BE2C (cell line): ENCODE data around the gene GPR39.

ENCODE experiments used
- DNase-seq: peaks from one replicate; pipeline ENCODE4 v3.0.0-alpha.2; 2020
- H3K27me3 ChIP-seq: fragments of 250-450 bp; sonication (Bioruptor Pico); 2 replicates; pipeline ENCODE4 v1.5.1; 2020; ENCODE audit warnings: mild to moderate bottlenecking
- H3K36me3 ChIP-seq: fragments of 250-450 bp; sonication (Bioruptor Pico); 2 replicates; pipeline ENCODE4 v1.5.1; 2020; ENCODE audit warnings: mild to moderate bottlenecking
- H3K4me1 ChIP-seq: fragments of 250-450 bp; sonication (Bioruptor Pico); 2 replicates; pipeline ENCODE4 v1.5.1; 2020
- H3K4me3 ChIP-seq: 2 replicates; pipeline ENCODE4 v1.5.1; 2011; ENCODE audit warnings: low read depth, low read length
- H3K9me3 ChIP-seq: fragments of 250-450 bp; sonication (Bioruptor Pico); 2 replicates; pipeline ENCODE4 v1.5.1; 2020
- TF ChIP-seq, protein P1 (sequence below): IDR thresholded peaks from 2 replicates; pipeline ENCODE4 v1.5.1; 2012; ENCODE audit warnings: mild to moderate bottlenecking, low read depth, low read length

Gene GPR39

DNA sequence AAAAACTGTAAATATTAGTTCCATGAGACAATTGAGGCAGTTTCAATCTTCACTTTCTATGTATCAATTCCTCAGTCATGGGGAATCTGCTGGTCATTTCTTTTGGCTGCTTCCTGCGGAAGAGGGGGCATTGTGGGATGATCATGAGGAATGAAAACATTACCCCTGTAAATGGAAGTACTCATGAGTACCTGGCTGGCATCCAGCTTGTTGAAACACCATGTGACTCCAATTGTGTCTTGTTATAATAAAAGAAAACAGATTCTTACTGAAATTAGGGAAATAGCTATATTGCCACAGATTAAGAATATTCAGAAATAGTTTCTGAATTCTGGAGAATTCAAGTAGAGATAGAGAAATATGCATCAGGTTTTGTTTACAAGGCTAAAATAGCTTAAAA, 41.6 kb upstream of the GPR39 start:
- no peaks in the 10 kb centered on the region for H3K4me1 ChIP-seq
- H3K4me3 ChIP-seq, result no peak overlapping the region
- TF ChIP-seq, protein P1, sequence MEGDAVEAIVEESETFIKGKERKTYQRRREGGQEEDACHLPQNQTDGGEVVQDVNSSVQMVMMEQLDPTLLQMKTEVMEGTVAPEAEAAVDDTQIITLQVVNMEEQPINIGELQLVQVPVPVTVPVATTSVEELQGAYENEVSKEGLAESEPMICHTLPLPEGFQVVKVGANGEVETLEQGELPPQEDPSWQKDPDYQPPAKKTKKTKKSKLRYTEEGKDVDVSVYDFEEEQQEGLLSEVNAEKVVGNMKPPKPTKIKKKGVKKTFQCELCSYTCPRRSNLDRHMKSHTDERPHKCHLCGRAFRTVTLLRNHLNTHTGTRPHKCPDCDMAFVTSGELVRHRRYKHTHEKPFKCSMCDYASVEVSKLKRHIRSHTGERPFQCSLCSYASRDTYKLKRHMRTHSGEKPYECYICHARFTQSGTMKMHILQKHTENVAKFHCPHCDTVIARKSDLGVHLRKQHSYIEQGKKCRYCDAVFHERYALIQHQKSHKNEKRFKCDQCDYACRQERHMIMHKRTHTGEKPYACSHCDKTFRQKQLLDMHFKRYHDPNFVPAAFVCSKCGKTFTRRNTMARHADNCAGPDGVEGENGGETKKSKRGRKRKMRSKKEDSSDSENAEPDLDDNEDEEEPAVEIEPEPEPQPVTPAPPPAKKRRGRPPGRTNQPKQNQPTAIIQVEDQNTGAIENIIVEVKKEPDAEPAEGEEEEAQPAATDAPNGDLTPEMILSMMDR, result no peak
- H3K9me3 ChIP-seq, result no peaks in the 10 kb centered on the region
- no peak for DNase-seq
- H3K27me3 ChIP-seq, result no peaks in the 10 kb centered on the region
- no peaks in the 10 kb centered on the region for H3K36me3 ChIP-seq

DNA sequence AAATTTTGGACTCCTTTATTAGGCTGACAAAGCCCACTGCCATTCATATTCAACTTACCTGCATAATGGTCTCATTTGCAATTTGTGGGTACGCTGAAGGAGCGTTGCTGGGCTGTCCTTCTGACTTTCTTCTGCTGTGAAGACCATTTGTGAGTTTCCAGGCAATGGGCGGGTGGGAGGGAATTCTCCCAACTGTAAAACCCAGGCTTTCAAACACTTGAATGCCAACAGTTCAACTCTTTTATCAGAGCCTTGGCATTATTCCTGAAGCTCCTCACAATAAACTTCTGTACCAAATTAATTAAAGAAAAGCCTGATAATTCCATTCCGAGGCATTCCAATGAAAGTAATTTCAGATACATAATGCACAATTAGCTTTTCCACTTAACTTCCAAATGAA, 35.2 kb upstream of the GPR39 start:
- Histone ChIP-seq H3K36me3 (no peaks in the 10 kb centered on the region), H3K4me1 (no peaks in the 10 kb centered on the region), H3K27me3 (no peaks in the 10 kb centered on the region), H3K9me3 (no peaks in the 10 kb centered on the region), H3K4me3 (no peak overlapping the region)
- TF ChIP-seq, protein P1, result no peak
- no peak for DNase-seq

DNA sequence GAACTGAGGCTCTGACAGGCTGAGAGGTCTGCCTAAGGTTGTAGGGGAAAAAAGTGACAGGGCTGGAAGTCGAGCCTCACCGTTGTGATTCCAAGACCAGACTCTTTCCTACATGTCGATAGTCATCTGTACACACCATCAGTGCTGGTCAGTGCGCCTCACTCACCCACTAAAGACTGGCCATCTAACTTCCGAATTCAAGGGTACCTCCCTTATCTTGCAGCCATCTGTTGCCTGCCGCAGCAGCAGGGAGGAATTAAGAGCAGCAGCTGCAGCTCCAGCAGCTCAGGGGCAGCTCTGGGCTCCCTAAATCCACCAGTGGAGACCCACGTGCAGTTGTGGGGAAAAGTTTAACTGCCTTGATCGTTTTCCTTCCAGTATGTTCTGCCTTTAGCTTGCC, 32.6 kb upstream of the GPR39 start:
- TF ChIP-seq, protein P1, result no peak
- Histone ChIP-seq H3K9me3 (no peaks in the 10 kb centered on the region), H3K27me3 (no peaks in the 10 kb centered on the region), H3K4me3 (no peak overlapping the region), H3K36me3 (no peaks in the 10 kb centered on the region), H3K4me1 (no peaks in the 10 kb centered on the region)
- DNase-seq, result no peak

DNA sequence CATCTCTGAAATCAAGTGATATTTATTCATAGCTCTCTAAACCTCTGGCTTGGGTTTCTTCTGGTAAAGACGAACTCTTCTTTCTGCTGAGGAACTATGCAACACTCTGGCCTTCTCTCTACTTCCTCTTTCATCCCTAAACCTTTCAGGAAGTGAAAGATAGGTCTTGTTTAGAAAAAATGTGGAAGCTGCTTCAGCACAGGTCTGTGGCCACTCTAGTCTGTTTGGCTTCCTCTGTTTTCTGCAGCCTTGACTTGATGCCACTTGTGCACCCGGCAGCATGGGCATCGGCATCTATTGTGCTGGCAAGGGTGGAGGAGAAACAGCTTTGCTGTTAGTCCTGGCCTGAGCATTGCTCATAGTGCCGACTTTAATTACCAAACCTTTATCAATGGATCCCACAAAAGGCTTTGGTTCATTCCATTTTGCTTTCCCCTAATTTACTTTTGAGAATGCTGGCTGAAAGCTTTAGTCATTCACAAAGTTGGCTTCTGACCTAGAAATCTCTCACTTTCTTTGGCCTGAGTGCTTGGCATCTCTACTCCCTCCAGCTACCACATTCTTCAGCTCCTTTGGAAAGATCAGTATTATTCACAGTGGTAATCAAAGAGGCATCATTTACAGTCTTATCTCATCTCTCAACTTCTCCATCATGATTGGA, 32.0 kb upstream of the GPR39 start:
- H3K27me3 ChIP-seq, result no peaks in the 10 kb centered on the region
- H3K36me3 ChIP-seq, result no peaks in the 10 kb centered on the region
- TF ChIP-seq, protein P1, result no peak
- no peaks in the 10 kb centered on the region for H3K9me3 ChIP-seq
- H3K4me3 ChIP-seq, result no peak overlapping the region
- H3K4me1 ChIP-seq, result no peaks in the 10 kb centered on the region
- no peak for DNase-seq

DNA sequence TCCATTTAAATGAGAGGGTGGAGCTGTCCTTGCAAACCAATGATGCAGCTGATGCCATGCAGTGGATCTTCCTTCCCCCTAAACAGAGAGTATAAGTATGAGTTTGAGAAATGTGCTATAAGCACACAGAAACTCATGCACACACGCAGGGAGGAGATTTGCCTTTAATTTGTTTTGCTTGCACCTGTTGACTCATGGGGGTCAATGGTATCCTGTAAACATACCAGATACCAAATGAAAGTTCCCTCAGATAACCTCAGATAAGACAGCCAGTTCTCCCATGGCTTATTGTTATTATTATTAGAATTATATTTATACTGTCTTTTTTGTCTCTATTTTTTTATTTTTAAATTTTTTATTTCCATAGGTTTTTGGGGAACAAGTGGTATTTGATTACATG, 29.5 kb upstream of the GPR39 start:
- no peak for DNase-seq
- no peaks in the 10 kb centered on the region for H3K27me3 ChIP-seq
- no peaks in the 10 kb centered on the region for H3K4me1 ChIP-seq
- TF ChIP-seq, protein P1, result no peak
- no peaks in the 10 kb centered on the region for H3K9me3 ChIP-seq
- H3K36me3 ChIP-seq, result no peaks in the 10 kb centered on the region
- H3K4me3 ChIP-seq, result no peak overlapping the region

DNA sequence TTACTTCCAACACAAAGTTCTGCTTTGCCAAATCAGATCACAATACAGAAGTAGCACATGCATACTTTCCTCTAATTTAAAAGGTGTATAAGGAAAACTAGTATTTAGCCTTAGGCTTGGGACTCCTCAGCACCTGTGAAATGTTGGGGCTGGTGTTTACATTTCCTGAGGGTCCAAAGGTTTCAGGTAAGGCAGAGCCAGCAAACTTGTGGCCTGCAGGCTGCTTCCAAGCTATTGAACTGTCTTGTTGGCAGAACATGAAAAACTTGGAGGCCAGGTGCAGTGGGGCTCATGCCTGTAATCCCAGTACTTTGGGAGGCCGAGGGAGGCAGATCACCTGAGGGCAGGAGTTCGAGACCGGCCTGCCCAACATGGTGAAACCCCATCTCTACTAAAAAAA, 26.5 kb upstream of the GPR39 start:
- no peak for DNase-seq
- Histone ChIP-seq H3K9me3 (no peaks in the 10 kb centered on the region), H3K36me3 (no peaks in the 10 kb centered on the region), H3K4me3 (no peak overlapping the region), H3K4me1 (no peaks in the 10 kb centered on the region), H3K27me3 (no peaks in the 10 kb centered on the region)
- TF ChIP-seq, protein P1, result no peak
